Vagina (tissue), 2 donors: ENCODE results near the gene HDHD3.

Experiments used
- POLR2A ChIP-seq, 2 donors: fragments of 450-650 bp; IDR thresholded peaks; one replicate each; pipeline ENCODE4 v1.6.1; 2017; ENCODE audit warnings: antibody characterized with exemption in 2 of 2, mild to moderate bottlenecking in 2 of 2, moderate library complexity in 2 of 2
- POLR2AphosphoS5 ChIP-seq, 2 donors: sonication (generic); formaldehyde crosslinking; IDR thresholded peaks; one replicate each; pipeline ENCODE4 v1.9.0; 2017; ENCODE audit warnings: antibody characterized with exemption in 2 of 2, mild to moderate bottlenecking in 2 of 2, low read depth in 1 of 2; ENCODE audit not compliant: insufficient read depth in 1 of 2
- TF ChIP-seq, protein P1 (sequence below), 3 experiments: fragments of 450-650 bp in 2 of 3; fragments of 200-600 bp in 1 of 3; sonication (generic) in 1 of 3; IDR thresholded peaks; one replicate each; pipeline ENCODE4 v1.5.1; 2017 to 2019; ENCODE audit warnings: antibody characterized with exemption in 3 of 3, mild to moderate bottlenecking in 2 of 3, moderate library complexity in 2 of 3

DNA sequence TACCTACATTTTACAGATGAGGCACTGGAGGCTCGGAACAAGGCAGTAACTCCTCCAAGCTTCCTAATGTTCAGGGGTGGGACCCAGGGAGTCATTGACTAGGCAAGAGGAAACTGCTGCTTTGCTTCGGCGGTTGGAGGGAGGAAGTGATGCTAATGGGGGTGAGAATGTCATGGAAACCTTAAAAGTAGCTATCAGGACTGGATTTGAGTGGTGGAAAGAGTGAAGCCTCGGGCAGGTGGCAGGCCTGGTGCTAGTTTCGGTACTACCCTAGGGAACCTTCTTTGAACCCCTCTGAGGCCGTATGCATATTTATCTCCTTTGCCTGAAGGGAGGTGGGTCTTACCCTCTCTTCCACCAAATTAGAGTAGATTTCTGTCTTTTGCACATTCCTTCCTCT, 25.8 kb downstream of the HDHD3 start:
- TF ChIP-seq, protein P1, sequence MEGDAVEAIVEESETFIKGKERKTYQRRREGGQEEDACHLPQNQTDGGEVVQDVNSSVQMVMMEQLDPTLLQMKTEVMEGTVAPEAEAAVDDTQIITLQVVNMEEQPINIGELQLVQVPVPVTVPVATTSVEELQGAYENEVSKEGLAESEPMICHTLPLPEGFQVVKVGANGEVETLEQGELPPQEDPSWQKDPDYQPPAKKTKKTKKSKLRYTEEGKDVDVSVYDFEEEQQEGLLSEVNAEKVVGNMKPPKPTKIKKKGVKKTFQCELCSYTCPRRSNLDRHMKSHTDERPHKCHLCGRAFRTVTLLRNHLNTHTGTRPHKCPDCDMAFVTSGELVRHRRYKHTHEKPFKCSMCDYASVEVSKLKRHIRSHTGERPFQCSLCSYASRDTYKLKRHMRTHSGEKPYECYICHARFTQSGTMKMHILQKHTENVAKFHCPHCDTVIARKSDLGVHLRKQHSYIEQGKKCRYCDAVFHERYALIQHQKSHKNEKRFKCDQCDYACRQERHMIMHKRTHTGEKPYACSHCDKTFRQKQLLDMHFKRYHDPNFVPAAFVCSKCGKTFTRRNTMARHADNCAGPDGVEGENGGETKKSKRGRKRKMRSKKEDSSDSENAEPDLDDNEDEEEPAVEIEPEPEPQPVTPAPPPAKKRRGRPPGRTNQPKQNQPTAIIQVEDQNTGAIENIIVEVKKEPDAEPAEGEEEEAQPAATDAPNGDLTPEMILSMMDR (IDR thresholded peaks at IDR 0.05), result no peak
- TF ChIP-seq POLR2A (IDR thresholded peaks at IDR 0.05) (no peak), POLR2AphosphoS5 (IDR thresholded peaks at IDR 0.05; ENCODE audit: insufficient read depth in 1 of 2, low read depth in 1 of 2) (no peak)
